GM23338 (cell line): ENCODE data around the gene ARAP1. TPM values are rescaled to one million over a fixed set of nuclear protein-coding genes. Genes with fewer than 3 reads are reported as not detected.

Experiments
- ATAC-seq: fragments of 200-7000 bp; cut with Tn5 transposase; 3 replicates; pipeline ENCODE4 v1.9.1; 2020
- DNase-seq: peaks from one replicate; pipeline ENCODE4 v3.0.0-alpha.2; 2015; ENCODE audit warnings: low spot score
- H2AFZ ChIP-seq: fragments of 200-600 bp; sonication (generic); 2 replicates; pipeline ENCODE4 v1.8.0; 2016; ENCODE audit warnings: antibody characterized with exemption, mild to moderate bottlenecking, moderate library complexity
- H3F3A ChIP-seq: fragments of 200-600 bp; sonication (generic); replicated peaks from 2 replicates; pipeline ENCODE4 v1.8.0; 2017; ENCODE audit warnings: antibody characterized with exemption, mixed run types, low read depth
- H3K27ac ChIP-seq: fragments of 200-600 bp; sonication (generic); 2 replicates; pipeline ENCODE4 v1.6.1; 2016; ENCODE audit warnings: low read depth
- H3K27me3 ChIP-seq: fragments of 200-600 bp; sonication (generic); 2 replicates; pipeline ENCODE4 v1.8.0; 2016; ENCODE audit warnings: mild to moderate bottlenecking, mixed run types, moderate library complexity; ENCODE audit not compliant: insufficient read depth
- H3K36me3 ChIP-seq: fragments of 200-600 bp; sonication (generic); 2 replicates; pipeline ENCODE4 v1.8.0; 2016; ENCODE audit warnings: mild to moderate bottlenecking; ENCODE audit not compliant: insufficient read depth
- H3K4me1 ChIP-seq: fragments of 200-600 bp; sonication (generic); 2 replicates; pipeline ENCODE4 v1.8.0; 2016; ENCODE audit warnings: mild to moderate bottlenecking, moderate library complexity; ENCODE audit not compliant: insufficient read depth
- H3K4me2 ChIP-seq: fragments of 200-600 bp; sonication (generic); 2 replicates; pipeline ENCODE4 v1.7.1; 2017; ENCODE audit warnings: mixed run types
- H3K4me3 ChIP-seq: fragments of 200-600 bp; sonication (generic); 2 replicates; pipeline ENCODE4 v1.6.1; 2016; ENCODE audit warnings: mixed run types
- H3K79me2 ChIP-seq: fragments of 200-600 bp; sonication (generic); replicated peaks from 2 replicates; pipeline ENCODE4 v1.8.0; 2017; ENCODE audit warnings: mild to moderate bottlenecking; ENCODE audit not compliant: insufficient read depth
- H3K9me2 ChIP-seq: fragments of 200-600 bp; sonication (generic); 2 replicates; pipeline ENCODE4 v1.8.0; 2017; ENCODE audit not compliant: insufficient read depth
- H4K20me1 ChIP-seq: fragments of 200-600 bp; sonication (generic); replicated peaks from 2 replicates; pipeline ENCODE4 v1.8.0; 2017; ENCODE audit warnings: mild to moderate bottlenecking; ENCODE audit not compliant: insufficient read depth
- H3K27ac Mint-ChIP-seq: 2 replicates; pipeline ENCODE4 v1.8.0; 2020; ENCODE audit warnings: inconsistent platforms, mild to moderate bottlenecking, moderate library complexity, mixed read lengths
- H3K27me3 Mint-ChIP-seq: 3 replicates; pipeline ENCODE4 v1.8.0; 2022; ENCODE audit warnings: low read depth, mild to moderate bottlenecking, moderate library complexity, mixed read lengths, inconsistent platforms; ENCODE audit not compliant: insufficient read depth, poor library complexity
- H3K36me3 Mint-ChIP-seq: 3 replicates; pipeline ENCODE4 v1.8.0; 2021; ENCODE audit warnings: low read depth, mild to moderate bottlenecking, inconsistent platforms, moderate library complexity, mixed read lengths
- H3K4me1 Mint-ChIP-seq: 3 replicates; pipeline ENCODE4 v1.8.0; 2020; ENCODE audit warnings: mild to moderate bottlenecking, inconsistent platforms, mixed read lengths
- H3K4me3 Mint-ChIP-seq: 3 replicates; pipeline ENCODE4 v1.8.0; 2021; ENCODE audit warnings: moderate library complexity, mild to moderate bottlenecking, inconsistent platforms, mixed read lengths
- H3K9me3 Mint-ChIP-seq: 3 replicates; pipeline ENCODE4 v1.8.0; 2020; ENCODE audit warnings: moderate library complexity, mild to moderate bottlenecking, inconsistent platforms, mixed read lengths
- ETS1 ChIP-seq: IDR thresholded peaks from 2 replicates; pipeline ENCODE4 v1.6.1; 2016; ENCODE audit warnings: antibody characterized with exemption
- EZH2phosphoT487 ChIP-seq: fragments of 200-600 bp; sonication (generic); IDR thresholded peaks from one replicate; pipeline ENCODE4 v1.8.1; 2018; ENCODE audit warnings: antibody characterized with exemption; ENCODE audit not compliant: unreplicated experiment
- NANOG ChIP-seq: IDR thresholded peaks from 2 replicates; pipeline ENCODE4 v1.6.1; 2016; ENCODE audit warnings: antibody characterized with exemption, borderline replicate concordance
- POLR2AphosphoS5 ChIP-seq: IDR thresholded peaks from 2 replicates; pipeline ENCODE4 v1.6.1; 2016; ENCODE audit warnings: antibody characterized with exemption, low read depth
- STAT1 ChIP-seq: IDR thresholded peaks from one replicate; pipeline ENCODE4 v1.6.1; 2016; ENCODE audit warnings: antibody characterized with exemption; ENCODE audit not compliant: unreplicated experiment
- ZNF114 ChIP-seq: fragments of 250-450 bp; sonication (Bioruptor Pico); IDR thresholded peaks from 2 replicates; pipeline ENCODE4 v1.5.0; 2020; ENCODE audit warnings: mild to moderate bottlenecking, moderate library complexity
- ZNF462 ChIP-seq: fragments of 250-450 bp; sonication (Bioruptor Pico); IDR thresholded peaks from 2 replicates; pipeline ENCODE4 v1.5.0; 2020; ENCODE audit warnings: mild to moderate bottlenecking, moderate library complexity
- polyA plus RNA-seq: library from polyadenylated mRNA; unstranded; fragments of >200 nt; fragmentation: Nextera tagmentation; extraction: Ambion mirVana; gene quantifications from 2 replicates; pipeline ENCODE4 v1.2.1, GENCODE V29; 2016
- total RNA-seq: library from RNA; depleted of rRNA; stranded (reverse); fragments of >200 nt; shearing (Covaris generic); gene quantifications from 2 replicates; pipeline ENCODE4 v1.2.3, GENCODE V29; 2014

The ARAP1 gene
- total and polyA plus RNA-seq, 2 experiments from 2014 or later: 24.5 to 116 TPM

- H3K27me3 ChIP-seq: no peaks in the 10 kb centered on the region
- no peak overlapping the region for H2AFZ ChIP-seq
- ATAC-seq (no peak), DNase-seq (no peak)
- Mint-ChIP-seq H3K4me1 (peaks cover 40% of the 10 kb centered on the region), H3K9me3 (no peaks in the 10 kb centered on the region), H3K4me3 (no peak overlapping the region), H3K36me3 (peaks cover 34% of the 10 kb centered on the region), H3K27ac (no peak overlapping the region), H3K27me3 (peaks cover 13% of the 10 kb centered on the region)
- TF ChIP-seq EZH2phosphoT487 (no peak), ETS1 (no peak), STAT1 (no peak), ZNF462 (CRISPR knock-in tag) (no peak), ZNF114 (CRISPR knock-in tag) (no peak), POLR2AphosphoS5 (no peak), NANOG (no peak)
- H3K79me2 ChIP-seq: no peaks in the 10 kb centered on the region
- H3K36me3 ChIP-seq: no peaks in the 10 kb centered on the region
- H3K9me2 ChIP-seq: no peaks in the 10 kb centered on the region
- no peak overlapping the region for H3K4me2 ChIP-seq
- H3K4me1 ChIP-seq: peaks cover 25% of the 10 kb centered on the region
- 0 out of 2 replicates have a peak, but pooled peaks cover 5% of the 10 kb centered on the region for H4K20me1 ChIP-seq
- no peak overlapping the region for H3K27ac ChIP-seq
- no peak overlapping the region for H3K4me3 ChIP-seq
- H3F3A ChIP-seq: 0 out of 2 replicates have a peak, but pooled peaks cover 3% of the 10 kb centered on the region
Measured at GRCh38 chr11:72702096-72702495, 50.1 kb downstream of the ARAP1 start.
